ENCODE results near the gene PDLIM4. TPM values are rescaled to one million over a fixed set of nuclear protein-coding genes. Genes with fewer than 3 reads are reported as not detected.

PDLIM4 gene
- total and polyA plus RNA-seq, 8 donors: 7.7 to 13.5 (median 10.2) TPM

GRCh38 chr5:132315529-132316067 lies 58.1 kb downstream of the PDLIM4 start:
- no peak for TF ChIP-seq CTCF (IDR thresholded peaks at IDR 0.05)
- Histone ChIP-seq H3K4me1 (no peaks in the 10 kb centered on the region), H3K27ac (no peak overlapping the region), H3K9me3 (no peaks in the 10 kb centered on the region), H3K36me3 (peaks cover 0 to 35% of the 10 kb centered on the region in 2 donors), H3K27me3 (no peaks in the 10 kb centered on the region), H3K4me3 (no peak overlapping the region)
- DNase-seq (no peak), ATAC-seq (no peak)
- intact Hi-C loops (cut with DNase I): no loop called here

GRCh38 chr5:132319975-132320374 lies 62.5 kb downstream of the PDLIM4 start:
- intact Hi-C loops (cut with DNase I): no loop called here
- Histone ChIP-seq H3K27ac (no peak overlapping the region), H3K4me1 (no peaks in the 10 kb centered on the region), H3K36me3 (peaks cover 0 to 36% of the 10 kb centered on the region in 2 donors), H3K27me3 (no peaks in the 10 kb centered on the region), H3K4me3 (no peak overlapping the region), H3K9me3 (no peaks in the 10 kb centered on the region)
- no peak for DNase-seq
- TF ChIP-seq CTCF (IDR thresholded peaks at IDR 0.05): no peak
- no peak for ATAC-seq

GRCh38 chr5:132321109-132321721 lies 63.7 kb downstream of the PDLIM4 start:
- no peaks in the 10 kb centered on the region for H3K27me3 ChIP-seq
- TF ChIP-seq CTCF (IDR thresholded peaks at IDR 0.05): no peak
- no peak for ATAC-seq

GRCh38 chr5:132322266-132322665 lies 64.8 kb downstream of the PDLIM4 start:
- Histone ChIP-seq H3K27me3 (no peaks in the 10 kb centered on the region), H3K36me3 (peaks cover 0 to 24% of the 10 kb centered on the region in 2 donors), H3K9me3 (no peaks in the 10 kb centered on the region), H3K4me1 (no peaks in the 10 kb centered on the region), H3K4me3 (no peak overlapping the region), H3K27ac (no peak overlapping the region)
- DNase-seq (no peak), ATAC-seq (no peak)
- intact Hi-C loops (cut with DNase I): no loop called here
- TF ChIP-seq CTCF (IDR thresholded peaks at IDR 0.05): no peak

More at GRCh38 chr5:132321109-132321721, 63.7 kb downstream of the PDLIM4 start:
- no peak overlapping the region for H3K27ac ChIP-seq
- peaks cover 0 to 27% of the 10 kb centered on the region in 2 donors for H3K36me3 ChIP-seq
- no peak overlapping the region for H3K4me3 ChIP-seq
- intact Hi-C loops (cut with DNase I): no loop called here
- no peak for DNase-seq
- H3K4me1 ChIP-seq: no peaks in the 10 kb centered on the region
- H3K9me3 ChIP-seq: no peaks in the 10 kb centered on the region

Small RNA genes within 50 kb of the gene (microRNA-seq; reads per million reads assigned to microRNA genes)
- gene MIR6830: 0 to 0.34 reads per million in 2 donors

Other genes starting within 250 kb of the PDLIM4 start
- gene ACSL6, start 246.0 kb upstream of the PDLIM4 start, total RNA-seq: 1 to 10 TPM in 1 of 2 donors, under 1 TPM in 1; 0.68 to 1.1 TPM
- gene ACSL6, start 246.0 kb upstream of the PDLIM4 start, polyA plus RNA-seq (ENCODE audit: insufficient read length in 6 of 6): 1 to 10 TPM in 2 of 6 donors, under 1 TPM in 4; 0.45 to 1.3 (median 0.96) TPM
- not detected for gene IL3, start 197.0 kb upstream of the PDLIM4 start, total RNA-seq
- gene IL3, start 197.0 kb upstream of the PDLIM4 start, polyA plus RNA-seq (ENCODE audit: insufficient read length in 6 of 6): not detected
- 1 to 10 TPM; 4.6 to 5.1 TPM for gene CSF2, start 183.9 kb upstream of the PDLIM4 start, total RNA-seq
- gene CSF2, start 183.9 kb upstream of the PDLIM4 start, polyA plus RNA-seq (ENCODE audit: insufficient read length in 6 of 6): under 1 TPM in 3 of 6 donors, not detected in 3; 0.18 to 0.44 (median 0.35) TPM
- gene P4HA2, start 29.8 kb upstream of the PDLIM4 start, total RNA-seq: 10 to 100 TPM; 58.5 to 81.9 TPM
- 10 to 100 TPM; 22.5 to 45.3 (median 31.6) TPM for gene P4HA2, start 29.8 kb upstream of the PDLIM4 start, polyA plus RNA-seq (ENCODE audit: insufficient read length in 6 of 6)
- 10 to 100 TPM in 1 of 2 donors, 1 to 10 TPM in 1; 1.0 to 10.3 TPM for gene SLC22A4, start 36.7 kb downstream of the PDLIM4 start, total RNA-seq
- gene SLC22A4, start 36.7 kb downstream of the PDLIM4 start, polyA plus RNA-seq (ENCODE audit: insufficient read length in 6 of 6): 1 to 10 TPM; 2.4 to 4.9 (median 3.4) TPM
- 10 to 100 TPM in 1 of 2 donors, 1 to 10 TPM in 1; 9.5 to 10.4 TPM for gene SLC22A5, start 112.0 kb downstream of the PDLIM4 start, total RNA-seq
- 10 to 100 TPM; 13.0 to 17.6 (median 14.4) TPM for gene SLC22A5, start 112.0 kb downstream of the PDLIM4 start, polyA plus RNA-seq (ENCODE audit: insufficient read length in 6 of 6)
- 10 to 100 TPM; 41.4 to 93.3 TPM for gene IRF1, start 233.1 kb downstream of the PDLIM4 start, total RNA-seq
- gene IRF1, start 233.1 kb downstream of the PDLIM4 start, polyA plus RNA-seq (ENCODE audit: insufficient read length in 6 of 6): 10 to 100 TPM; 15.1 to 23.2 (median 17.8) TPM